ENCODE results near the gene ADIPOR2. TPM values are rescaled to one million over a fixed set of nuclear protein-coding genes. Genes with fewer than 3 reads are reported as not detected.

ADIPOR2 gene
- total and polyA plus RNA-seq, 9 donors: 21.5 to 91.8 (median 42.0) TPM

DNA sequence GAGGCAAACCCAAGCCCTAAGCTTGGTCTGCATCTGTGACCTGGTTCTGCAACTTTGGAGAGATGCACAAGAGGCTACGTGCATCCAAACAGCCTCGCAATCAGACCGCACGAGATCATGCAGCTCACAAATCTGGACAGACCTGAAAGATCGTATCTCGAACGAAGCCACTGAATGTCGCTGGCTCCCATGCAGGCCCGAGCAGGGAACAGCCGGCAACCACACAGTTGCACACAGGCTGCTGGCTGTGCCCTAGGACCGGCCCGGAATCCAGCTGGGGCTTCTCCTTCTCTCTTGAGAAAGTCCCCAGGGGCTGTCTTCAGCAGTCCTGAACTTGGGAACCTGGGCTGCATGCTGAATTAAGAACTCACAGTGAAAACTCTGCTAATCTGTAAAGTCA lies 34.0 kb upstream of the ADIPOR2 start:
- WGBS, 3 donors: 82 to 88% (median 86%) methylated on average over 12 of the region's 12 CpGs
- no peak for DNase-seq
- no peaks in the 10 kb centered on the region for H3K36me3 ChIP-seq
- no peaks in the 10 kb centered on the region for H3K9me3 ChIP-seq
- H3K27ac ChIP-seq: no peak overlapping the region
- H3K4me3 ChIP-seq: no peak overlapping the region
- H3K4me1 ChIP-seq (ENCODE audit: insufficient read depth): peaks cover 8% of the 10 kb centered on the region
- no peaks in the 10 kb centered on the region for H3K27me3 ChIP-seq
- intact Hi-C loops (cut with DNase I): loop anchor here in 1 of 4 donors (10.0 kb wide), 1 partner anchor 278 kb away; no protein-coding TSS in a partner anchor
- TF ChIP-seq, protein P1, sequence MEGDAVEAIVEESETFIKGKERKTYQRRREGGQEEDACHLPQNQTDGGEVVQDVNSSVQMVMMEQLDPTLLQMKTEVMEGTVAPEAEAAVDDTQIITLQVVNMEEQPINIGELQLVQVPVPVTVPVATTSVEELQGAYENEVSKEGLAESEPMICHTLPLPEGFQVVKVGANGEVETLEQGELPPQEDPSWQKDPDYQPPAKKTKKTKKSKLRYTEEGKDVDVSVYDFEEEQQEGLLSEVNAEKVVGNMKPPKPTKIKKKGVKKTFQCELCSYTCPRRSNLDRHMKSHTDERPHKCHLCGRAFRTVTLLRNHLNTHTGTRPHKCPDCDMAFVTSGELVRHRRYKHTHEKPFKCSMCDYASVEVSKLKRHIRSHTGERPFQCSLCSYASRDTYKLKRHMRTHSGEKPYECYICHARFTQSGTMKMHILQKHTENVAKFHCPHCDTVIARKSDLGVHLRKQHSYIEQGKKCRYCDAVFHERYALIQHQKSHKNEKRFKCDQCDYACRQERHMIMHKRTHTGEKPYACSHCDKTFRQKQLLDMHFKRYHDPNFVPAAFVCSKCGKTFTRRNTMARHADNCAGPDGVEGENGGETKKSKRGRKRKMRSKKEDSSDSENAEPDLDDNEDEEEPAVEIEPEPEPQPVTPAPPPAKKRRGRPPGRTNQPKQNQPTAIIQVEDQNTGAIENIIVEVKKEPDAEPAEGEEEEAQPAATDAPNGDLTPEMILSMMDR (IDR thresholded peaks at IDR 0.05): no peak
- TF ChIP-seq POLR2A (IDR thresholded peaks at IDR 0.05) (no peak), EP300 (IDR thresholded peaks at IDR 0.05) (no peak)

DNA sequence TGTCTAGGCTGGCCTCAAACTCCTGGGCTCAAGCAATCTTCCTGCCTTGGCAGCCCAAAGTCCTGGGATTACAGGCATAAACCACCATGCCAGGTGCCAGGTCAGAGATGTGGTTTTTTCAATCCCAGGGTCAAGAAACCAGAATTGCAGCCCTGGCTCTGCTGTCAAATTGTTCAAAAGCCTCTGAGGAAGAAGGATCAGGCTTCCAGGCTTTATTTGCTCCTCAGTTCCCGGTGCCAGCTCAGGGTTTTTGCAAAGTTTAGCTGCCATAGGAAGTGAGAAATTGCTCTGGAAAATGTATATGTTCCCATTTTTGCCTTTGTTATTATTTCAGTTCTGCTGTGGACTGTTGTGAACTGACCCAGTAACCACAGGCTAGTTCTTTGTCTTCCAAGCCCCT lies 33.2 kb upstream of the ADIPOR2 start:
- TF ChIP-seq EP300 (IDR thresholded peaks at IDR 0.05) (no peak), POLR2A (IDR thresholded peaks at IDR 0.05) (no peak)
- TF ChIP-seq, protein P1 (IDR thresholded peaks at IDR 0.05): no peak
- no peaks in the 10 kb centered on the region for H3K9me3 ChIP-seq
- peaks cover 8% of the 10 kb centered on the region for H3K4me1 ChIP-seq (ENCODE audit: insufficient read depth)
- intact Hi-C loops (cut with DNase I): loop anchor here in 1 of 4 donors (10.0 kb wide), 1 partner anchor 277 kb away; no protein-coding TSS in a partner anchor
- no peak for DNase-seq
- H3K4me3 ChIP-seq: no peak overlapping the region
- H3K36me3 ChIP-seq: no peaks in the 10 kb centered on the region
- H3K27ac ChIP-seq: no peak overlapping the region
- no peaks in the 10 kb centered on the region for H3K27me3 ChIP-seq
- 55 to 67% (median 62%) methylated on average over 1 of the region's 1 CpG for WGBS, 3 donors

DNA sequence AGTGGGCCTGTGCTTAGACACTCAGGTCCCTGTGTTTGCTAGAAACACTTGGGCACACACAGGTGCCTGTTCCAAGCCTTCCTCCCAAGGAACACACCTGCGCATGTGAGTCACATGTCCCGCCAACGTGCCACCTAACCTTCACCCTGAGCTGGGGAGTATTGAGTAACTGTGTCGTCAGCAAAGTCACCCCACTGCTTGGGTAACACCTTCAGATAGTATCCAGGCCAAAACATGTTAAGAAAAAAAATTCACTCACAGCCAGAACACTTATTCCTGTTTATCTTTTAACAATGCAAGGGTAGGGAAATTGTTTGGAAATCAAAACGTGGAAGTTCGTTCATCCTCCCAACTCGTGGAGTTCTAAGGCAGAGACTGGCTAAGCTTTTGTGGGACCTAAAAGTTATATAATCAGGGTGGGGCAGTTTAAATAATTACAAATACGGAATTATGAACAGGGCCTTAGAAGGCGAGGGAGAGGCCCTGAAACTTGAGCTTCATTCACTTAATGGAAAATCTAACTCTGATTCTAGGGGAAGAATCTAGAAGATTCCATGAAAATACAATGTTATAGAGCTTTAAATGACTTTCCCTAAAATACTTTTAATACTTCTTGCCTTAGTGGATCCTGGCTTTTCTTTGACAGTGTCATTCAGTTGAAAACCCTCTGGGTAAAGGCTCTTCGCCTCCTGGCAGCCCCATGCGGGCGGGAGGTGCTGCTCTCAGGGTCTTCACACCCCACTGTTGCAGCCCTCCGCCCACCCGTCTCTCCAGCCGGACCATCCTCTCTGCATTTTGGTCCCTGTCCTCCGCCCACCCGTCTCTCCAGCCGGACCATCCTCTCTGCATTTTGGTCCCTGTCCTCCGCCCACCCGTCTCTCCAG lies 30.3 kb upstream of the ADIPOR2 start:
- peak; percentile 63 to 87 (median 77) for DNase-seq
- WGBS, 3 donors: 33 to 53% (median 38%) methylated on average over 18 to 19 of the region's 20 CpGs
- peaks cover 8% of the 10 kb centered on the region for H3K4me1 ChIP-seq (ENCODE audit: insufficient read depth)
- TF ChIP-seq, protein P1 (IDR thresholded peaks at IDR 0.05): no peak
- TF ChIP-seq POLR2A (IDR thresholded peaks at IDR 0.05): no peak
- TF ChIP-seq EP300 (IDR thresholded peaks at IDR 0.05): no peak
- intact Hi-C loops (cut with DNase I): no loop called here
- peak overlapping the region; percentile 81 to 94 for H3K27ac ChIP-seq
- no peaks in the 10 kb centered on the region for H3K9me3 ChIP-seq
- no peak overlapping the region for H3K4me3 ChIP-seq
- no peaks in the 10 kb centered on the region for H3K27me3 ChIP-seq
- H3K36me3 ChIP-seq: no peaks in the 10 kb centered on the region

DNA sequence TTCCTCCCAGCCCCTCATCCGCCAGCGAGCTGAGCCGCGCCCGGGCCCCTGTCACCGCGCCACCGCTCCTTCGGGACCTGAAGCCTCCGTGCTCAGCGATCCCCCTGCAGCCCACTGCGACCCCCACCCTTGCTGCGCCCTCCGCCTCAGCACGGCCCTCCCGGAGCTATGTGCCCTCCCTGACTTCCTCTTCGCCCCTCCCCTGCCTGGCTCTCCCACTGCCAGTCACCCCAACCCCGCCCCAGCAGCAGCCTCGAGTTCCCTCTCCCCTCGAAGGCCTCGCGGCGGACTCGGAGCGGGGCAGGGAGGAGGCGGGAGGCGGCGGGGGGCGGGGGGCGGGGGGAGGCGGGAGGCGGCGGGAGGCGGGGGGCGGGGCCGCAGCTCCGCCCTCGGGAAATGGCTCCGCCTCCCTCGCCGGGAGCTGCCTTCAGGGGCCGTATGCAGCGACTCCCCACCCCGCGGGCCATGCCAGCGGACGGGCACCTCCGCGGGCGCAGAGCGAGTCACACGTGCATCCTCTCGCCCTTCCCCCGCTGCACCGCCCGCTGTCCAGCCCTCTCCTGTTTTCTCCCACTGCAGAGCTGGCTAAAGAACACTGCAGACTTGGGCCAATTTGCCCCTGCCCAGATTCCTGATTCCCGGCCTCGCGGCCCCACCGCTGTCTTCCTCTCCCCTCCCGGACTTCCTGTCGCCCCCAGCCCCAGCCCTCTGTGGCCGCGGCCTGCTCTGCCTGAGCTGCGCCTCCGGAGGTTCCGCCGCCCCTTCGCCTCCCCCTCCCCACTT lies 29.1 kb upstream of the ADIPOR2 start:
- Histone ChIP-seq H3K27ac (peak overlapping the region; percentile 95 to 99), H3K9me3 (no peaks in the 10 kb centered on the region), H3K4me1 (ENCODE audit: insufficient read depth) (peaks cover 8% of the 10 kb centered on the region), H3K4me3 (peak overlapping the region; percentile 45), H3K27me3 (no peaks in the 10 kb centered on the region), H3K36me3 (no peaks in the 10 kb centered on the region)
- intact Hi-C loops (cut with DNase I): no loop called here
- DNase-seq: peak; percentile 85 to 93 (median 87)
- WGBS, 3 donors: 1 to 2% (median 1%) methylated on average over 56 to 69 of the region's 69 CpGs
- TF ChIP-seq, protein P1 (IDR thresholded peaks at IDR 0.05): peak in 1 of 3 donors; percentile 23
- TF ChIP-seq EP300 (IDR thresholded peaks at IDR 0.05) (no peak), POLR2A (IDR thresholded peaks at IDR 0.05) (peak; percentile 49)

All from ovary (tissue), 9 donors.